ENCODE measurements around the gene GPC6. TPM values are rescaled to one million over a fixed set of nuclear protein-coding genes. Genes with fewer than 3 reads are reported as not detected.
A peak's percentile ranks its signal among the peaks of the same experiment; 100 is the strongest.

Gene GPC6
- total RNA-seq, 1 experiment from 2014 or later, result 1.6 TPM

- H3K27ac ChIP-seq, result no peak overlapping the region
- H3K36me3 ChIP-seq, result no peaks in the 10 kb centered on the region
- no peaks in the 10 kb centered on the region for H3K4me1 ChIP-seq (replicated peaks)
- no peaks in the 10 kb centered on the region for H3K27me3 ChIP-seq (replicated peaks)
- DNase-seq (ENCODE audit: low read depth in 1 of 2, low spot score in 2 of 2), result no peak
- no peak overlapping the region for H3K4me3 ChIP-seq
- no peaks in the 10 kb centered on the region for H3K9me3 ChIP-seq (replicated peaks)
These were observed 99.7 kb downstream of the GPC6 start for GRCh38 chr13:93326234-93326811.

GRCh38 chr13:93328943-93329342 lies 102.3 kb downstream of the GPC6 start:
- Histone ChIP-seq H3K9me3 (replicated peaks) (no peaks in the 10 kb centered on the region), H3K27me3 (replicated peaks) (no peaks in the 10 kb centered on the region), H3K4me1 (replicated peaks) (no peaks in the 10 kb centered on the region), H3K27ac (no peak overlapping the region), H3K36me3 (no peaks in the 10 kb centered on the region), H3K4me3 (no peak overlapping the region)
- DNase-seq (ENCODE audit: low read depth in 1 of 2, low spot score in 2 of 2), result no peak

- H3K36me3 ChIP-seq, result no peaks in the 10 kb centered on the region
- H3K4me3 ChIP-seq, result no peak overlapping the region
- DNase-seq (ENCODE audit: low read depth in 1 of 2, low spot score in 2 of 2), result peak in 1 of 2 experiments; percentile 36
- H3K4me1 ChIP-seq (replicated peaks), result no peaks in the 10 kb centered on the region
- H3K27me3 ChIP-seq (replicated peaks), result no peaks in the 10 kb centered on the region
- H3K9me3 ChIP-seq (replicated peaks), result 0 out of 2 replicates have a peak, but pooled peaks cover 4% of the 10 kb centered on the region
- H3K27ac ChIP-seq, result no peak overlapping the region
These were observed 110.1 kb downstream of the GPC6 start for GRCh38 chr13:93336728-93337127.

GRCh38 chr13:93338030-93338429 lies 111.4 kb downstream of the GPC6 start:
- DNase-seq (ENCODE audit: low read depth in 1 of 2, low spot score in 2 of 2), result no peak
- no peaks in the 10 kb centered on the region for H3K4me1 ChIP-seq (replicated peaks)
- H3K36me3 ChIP-seq, result no peaks in the 10 kb centered on the region
- H3K9me3 ChIP-seq (replicated peaks), result 0 out of 2 replicates have a peak, but pooled peaks cover 4% of the 10 kb centered on the region
- no peak overlapping the region for H3K4me3 ChIP-seq
- no peak overlapping the region for H3K27ac ChIP-seq
- no peaks in the 10 kb centered on the region for H3K27me3 ChIP-seq (replicated peaks)

GRCh38 chr13:93338906-93339305 lies 112.3 kb downstream of the GPC6 start:
- no peak for DNase-seq (ENCODE audit: low read depth in 1 of 2, low spot score in 2 of 2)
- H3K9me3 ChIP-seq (replicated peaks), result 0 out of 2 replicates have a peak, but pooled peaks cover 4% of the 10 kb centered on the region
- H3K27me3 ChIP-seq (replicated peaks), result no peaks in the 10 kb centered on the region
- no peaks in the 10 kb centered on the region for H3K4me1 ChIP-seq (replicated peaks)
- no peaks in the 10 kb centered on the region for H3K36me3 ChIP-seq
- no peak overlapping the region for H3K27ac ChIP-seq
- no peak overlapping the region for H3K4me3 ChIP-seq

GRCh38 chr13:93339550-93339949 lies 112.9 kb downstream of the GPC6 start:
- no peak overlapping the region for H3K27ac ChIP-seq
- 0 out of 2 replicates have a peak, but pooled peaks cover 4% of the 10 kb centered on the region for H3K9me3 ChIP-seq (replicated peaks)
- no peaks in the 10 kb centered on the region for H3K27me3 ChIP-seq (replicated peaks)

GRCh38 chr13:93341517-93341916 lies 114.9 kb downstream of the GPC6 start:
- Histone ChIP-seq H3K9me3 (replicated peaks) (0 out of 2 replicates have a peak, but pooled peaks cover 4% of the 10 kb centered on the region), H3K4me1 (replicated peaks) (no peaks in the 10 kb centered on the region), H3K27ac (no peak overlapping the region), H3K27me3 (replicated peaks) (no peaks in the 10 kb centered on the region), H3K4me3 (no peak overlapping the region), H3K36me3 (no peaks in the 10 kb centered on the region)
- no peak for DNase-seq (ENCODE audit: low read depth in 1 of 2, low spot score in 2 of 2)

More at GRCh38 chr13:93339550-93339949, 112.9 kb downstream of the GPC6 start:
- no peak overlapping the region for H3K4me3 ChIP-seq
- H3K4me1 ChIP-seq (replicated peaks), result no peaks in the 10 kb centered on the region
- no peak for DNase-seq (ENCODE audit: low read depth in 1 of 2, low spot score in 2 of 2)
- no peaks in the 10 kb centered on the region for H3K36me3 ChIP-seq

GRCh38 chr13:93343097-93343496 lies 116.5 kb downstream of the GPC6 start:
- Histone ChIP-seq H3K4me3 (no peak overlapping the region), H3K27ac (no peak overlapping the region), H3K36me3 (no peaks in the 10 kb centered on the region), H3K9me3 (replicated peaks) (0 out of 2 replicates have a peak, but pooled peaks cover 4% of the 10 kb centered on the region), H3K4me1 (replicated peaks) (no peaks in the 10 kb centered on the region), H3K27me3 (replicated peaks) (no peaks in the 10 kb centered on the region)
- DNase-seq (ENCODE audit: low read depth in 1 of 2, low spot score in 2 of 2), result peak in 1 of 2 experiments; percentile 30

GRCh38 chr13:93344048-93344705 lies 117.6 kb downstream of the GPC6 start:
- Histone ChIP-seq H3K4me3 (no peak overlapping the region), H3K27ac (no peak overlapping the region), H3K27me3 (replicated peaks) (no peaks in the 10 kb centered on the region; the same call in 1 of the 2 replicates), H3K4me1 (replicated peaks) (no peaks in the 10 kb centered on the region), H3K9me3 (replicated peaks) (0 out of 2 replicates have a peak, but pooled peaks cover 4% of the 10 kb centered on the region), H3K36me3 (no peaks in the 10 kb centered on the region)
- peak in 1 of 2 experiments; percentile 48 for DNase-seq (ENCODE audit: low read depth in 1 of 2, low spot score in 2 of 2)

GRCh38 chr13:93345024-93345423 lies 118.4 kb downstream of the GPC6 start:
- no peak for DNase-seq (ENCODE audit: low read depth in 1 of 2, low spot score in 2 of 2)
- Histone ChIP-seq H3K4me1 (replicated peaks) (no peaks in the 10 kb centered on the region), H3K36me3 (no peaks in the 10 kb centered on the region), H3K27me3 (replicated peaks) (no peaks in the 10 kb centered on the region; the same call in 1 of the 2 replicates), H3K27ac (no peak overlapping the region), H3K4me3 (no peak overlapping the region), H3K9me3 (replicated peaks) (0 out of 2 replicates have a peak, but pooled peaks cover 4% of the 10 kb centered on the region)

GRCh38 chr13:93345770-93346169 lies 119.2 kb downstream of the GPC6 start:
- Histone ChIP-seq H3K9me3 (replicated peaks) (0 out of 2 replicates have a peak, but pooled peaks cover 4% of the 10 kb centered on the region), H3K27me3 (replicated peaks) (no peaks in the 10 kb centered on the region; the same call in 1 of the 2 replicates), H3K27ac (no peak overlapping the region), H3K4me1 (replicated peaks) (no peaks in the 10 kb centered on the region), H3K36me3 (no peaks in the 10 kb centered on the region), H3K4me3 (no peak overlapping the region)
- DNase-seq (ENCODE audit: low read depth in 1 of 2, low spot score in 2 of 2), result no peak

- Histone ChIP-seq H3K4me3 (no peak overlapping the region), H3K27ac (no peak overlapping the region), H3K27me3 (replicated peaks) (peaks cover 13% of the 10 kb centered on the region), H3K9me3 (replicated peaks) (0 out of 2 replicates have a peak, but pooled peaks cover 3% of the 10 kb centered on the region), H3K36me3 (no peaks in the 10 kb centered on the region), H3K4me1 (replicated peaks) (no peaks in the 10 kb centered on the region)
- DNase-seq (ENCODE audit: low read depth in 1 of 2, low spot score in 2 of 2), result no peak
These were observed 126.0 kb downstream of the GPC6 start for GRCh38 chr13:93352616-93353015.

- no peak for DNase-seq (ENCODE audit: low read depth in 1 of 2, low spot score in 2 of 2)
- H3K27ac ChIP-seq, result no peak overlapping the region
- no peaks in the 10 kb centered on the region for H3K4me1 ChIP-seq (replicated peaks)
These were observed 128.5 kb downstream of the GPC6 start for GRCh38 chr13:93355094-93355493.

GRCh38 chr13:93356469-93356868 lies 129.9 kb downstream of the GPC6 start:
- Histone ChIP-seq H3K9me3 (replicated peaks) (0 out of 2 replicates have a peak, but pooled peaks cover 3% of the 10 kb centered on the region), H3K27ac (no peak overlapping the region), H3K4me1 (replicated peaks) (no peaks in the 10 kb centered on the region), H3K36me3 (no peaks in the 10 kb centered on the region), H3K27me3 (replicated peaks) (peaks cover 20% of the 10 kb centered on the region), H3K4me3 (no peak overlapping the region)
- no peak for DNase-seq (ENCODE audit: low read depth in 1 of 2, low spot score in 2 of 2)

More at GRCh38 chr13:93355094-93355493, 128.5 kb downstream of the GPC6 start:
- Histone ChIP-seq H3K27me3 (replicated peaks) (peaks cover 18% of the 10 kb centered on the region), H3K36me3 (no peaks in the 10 kb centered on the region), H3K4me3 (no peak overlapping the region), H3K9me3 (replicated peaks) (0 out of 2 replicates have a peak, but pooled peaks cover 3% of the 10 kb centered on the region)

All from SJSA1 (cell line).